IPS DF 6.9 (cell line): Measurements from ENCODE around the gene SP8.

Experiments
- DNase-seq: peaks from one replicate; pipeline ENCODE4 v3.0.0-alpha.2; 2013; ENCODE audit warnings: low read depth, low spot score
- H3K27ac ChIP-seq: one replicate; pipeline ENCODE4 v1.5.1; 2013; ENCODE audit warnings: low read length, control low read depth
- H3K27me3 ChIP-seq: 2 replicates; pipeline ENCODE4 v1.6.1; 2013; ENCODE audit warnings: mild to moderate bottlenecking, low read length; ENCODE audit not compliant: control insufficient read depth, insufficient read depth
- H3K36me3 ChIP-seq: 2 replicates; pipeline ENCODE4 v1.6.1; 2013; ENCODE audit warnings: low read length; ENCODE audit not compliant: control insufficient read depth, insufficient read depth
- H3K4me1 ChIP-seq: 2 replicates; pipeline ENCODE4 v1.6.1; 2013; ENCODE audit warnings: low read length; ENCODE audit not compliant: control insufficient read depth, insufficient read depth
- H3K4me3 ChIP-seq: 2 replicates; pipeline ENCODE4 v1.5.1; 2013; ENCODE audit warnings: mild to moderate bottlenecking, low read length
- H3K9me3 ChIP-seq: 2 replicates; pipeline ENCODE4 v1.6.1; 2013; ENCODE audit warnings: low read length, inconsistent platforms; ENCODE audit not compliant: control insufficient read depth, insufficient read depth
- WGBS: extraction: QIAGEN DNeasy Blood & Tissue Kit; methylation state at CpG from one replicate; pipeline ENCODE4 v1.1.7; 2013; ENCODE audit warnings: mixed read lengths, missing lambda C conversion rate; ENCODE audit not compliant: insufficient read length, insufficient coverage; 5-methylcytosine and 5-hydroxymethylcytosine counted together

Gene SP8

DNA sequence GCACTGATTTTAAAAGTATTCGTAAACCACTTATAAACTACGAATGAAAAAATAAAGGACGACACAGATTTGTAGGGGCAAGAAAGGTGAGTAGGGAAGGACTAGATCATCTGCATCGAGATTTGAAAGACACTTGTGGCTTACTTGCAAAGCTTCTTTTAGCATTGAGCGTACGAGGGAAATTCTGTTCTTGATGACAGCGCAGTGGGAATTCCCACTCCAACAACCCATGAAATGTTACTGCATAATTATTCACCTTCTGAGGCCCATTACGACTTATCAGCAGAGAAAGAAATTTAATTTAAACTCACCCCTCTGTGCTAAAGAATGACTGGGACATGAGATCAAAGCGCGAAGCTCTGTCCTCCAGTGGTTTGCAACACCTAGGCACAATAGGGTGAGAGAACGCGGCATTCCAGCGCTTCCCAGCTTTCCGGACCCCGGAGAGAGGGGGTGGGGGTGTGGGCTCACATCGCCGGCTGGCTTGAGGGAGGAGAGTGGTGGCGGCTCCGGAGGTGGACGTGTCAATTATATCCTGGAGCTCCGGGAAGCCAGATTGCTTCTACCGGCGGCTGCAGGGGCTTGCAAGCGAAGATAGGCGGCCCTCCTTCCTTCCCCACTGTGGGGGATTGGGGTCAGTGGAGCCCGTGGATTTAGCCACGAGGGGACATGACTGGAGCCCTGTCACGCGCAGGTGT lies 10.3 kb downstream of the SP8 start:
- no peak overlapping the region for H3K27ac ChIP-seq
- no peaks in the 10 kb centered on the region for H3K9me3 ChIP-seq
- peaks cover 6% of the 10 kb centered on the region for H3K27me3 ChIP-seq
- H3K4me1 ChIP-seq: peaks cover 1% of the 10 kb centered on the region; the same call in 1 of the 2 replicates
- WGBS: no CpG with 5 or more reads among the region's 29 CpGs
- H3K4me3 ChIP-seq: peak overlapping the region; percentile 4; the same call in 1 of the 2 replicates
- no peaks in the 10 kb centered on the region for H3K36me3 ChIP-seq
- DNase-seq: no peak

DNA sequence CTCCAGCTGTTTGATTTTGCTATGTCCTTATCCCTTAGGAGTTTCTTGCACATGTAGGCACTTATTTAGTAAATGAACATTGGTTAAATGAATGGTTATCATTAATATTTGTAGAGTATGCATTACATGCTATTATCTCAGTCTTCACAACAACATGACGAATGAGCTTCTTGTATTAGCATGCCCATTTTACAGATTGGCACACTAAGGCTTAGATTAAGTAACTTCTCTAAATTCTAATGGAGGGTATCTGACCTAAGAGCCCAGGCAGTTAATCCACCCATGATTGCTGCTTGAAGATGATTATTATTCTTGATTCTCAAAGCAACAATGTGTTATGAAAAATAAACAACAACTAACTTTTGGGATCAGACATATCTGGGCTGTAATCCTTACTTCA lies 32.7 kb downstream of the SP8 start:
- WGBS: no CpG with 5 or more reads among the region's 1 CpG
- no peak for DNase-seq
- no peak overlapping the region for H3K27ac ChIP-seq

DNA sequence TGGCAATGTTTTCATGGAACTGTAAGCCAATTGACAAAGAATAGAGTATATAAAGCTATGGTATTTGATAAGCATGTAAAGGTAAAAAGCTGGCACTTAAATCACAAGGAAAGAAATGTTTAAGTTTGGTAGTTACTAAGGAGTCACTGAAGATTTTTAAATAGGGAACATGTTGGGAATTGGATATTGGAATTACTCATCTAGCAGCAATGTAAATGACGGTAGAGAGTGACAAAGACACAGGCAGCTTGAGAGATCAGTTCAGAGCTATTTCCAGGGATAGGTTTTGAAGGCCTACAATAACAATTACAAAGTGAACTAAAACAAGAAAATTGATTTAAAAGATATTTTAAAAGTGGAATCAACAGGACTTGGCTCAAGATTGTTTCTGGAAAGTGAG lies 36.8 kb downstream of the SP8 start:
- Histone ChIP-seq H3K27me3 (no peaks in the 10 kb centered on the region), H3K27ac (no peak overlapping the region), H3K4me3 (no peak overlapping the region), H3K36me3 (no peaks in the 10 kb centered on the region), H3K4me1 (no peaks in the 10 kb centered on the region), H3K9me3 (no peaks in the 10 kb centered on the region)
- no peak for DNase-seq
- no CpG with 5 or more reads among the region's 1 CpG for WGBS

More for the DNA sequence above, 32.7 kb downstream of the SP8 start:
- no peaks in the 10 kb centered on the region for H3K36me3 ChIP-seq
- no peaks in the 10 kb centered on the region for H3K9me3 ChIP-seq
- no peak overlapping the region for H3K4me3 ChIP-seq
- no peaks in the 10 kb centered on the region for H3K27me3 ChIP-seq
- H3K4me1 ChIP-seq: no peaks in the 10 kb centered on the region

DNA sequence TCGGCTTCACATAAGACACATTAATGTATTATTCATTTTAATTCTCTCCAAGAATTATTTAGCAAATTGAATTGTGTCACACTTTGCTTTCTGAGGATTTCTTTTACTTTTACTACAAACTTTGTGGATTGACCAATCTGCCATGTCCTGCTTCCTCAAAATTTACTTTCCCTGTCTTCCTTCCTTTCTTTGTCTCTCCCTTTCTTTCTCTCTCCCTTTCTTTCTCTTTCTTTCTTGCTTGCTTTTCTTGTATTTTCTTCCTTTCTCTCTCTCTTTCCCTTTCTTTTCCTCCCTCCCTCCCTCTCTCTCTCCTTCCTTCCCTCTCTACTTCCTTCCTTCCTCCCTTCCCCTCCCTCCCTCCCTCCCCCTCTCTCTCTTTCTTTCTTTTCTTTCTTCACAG lies 37.8 kb downstream of the SP8 start:
- Histone ChIP-seq H3K4me3 (no peak overlapping the region), H3K4me1 (no peaks in the 10 kb centered on the region), H3K27ac (no peak overlapping the region), H3K9me3 (no peaks in the 10 kb centered on the region), H3K36me3 (no peaks in the 10 kb centered on the region), H3K27me3 (no peaks in the 10 kb centered on the region)
- no peak for DNase-seq
- WGBS: no CpG with 5 or more reads among the region's 1 CpG

DNA sequence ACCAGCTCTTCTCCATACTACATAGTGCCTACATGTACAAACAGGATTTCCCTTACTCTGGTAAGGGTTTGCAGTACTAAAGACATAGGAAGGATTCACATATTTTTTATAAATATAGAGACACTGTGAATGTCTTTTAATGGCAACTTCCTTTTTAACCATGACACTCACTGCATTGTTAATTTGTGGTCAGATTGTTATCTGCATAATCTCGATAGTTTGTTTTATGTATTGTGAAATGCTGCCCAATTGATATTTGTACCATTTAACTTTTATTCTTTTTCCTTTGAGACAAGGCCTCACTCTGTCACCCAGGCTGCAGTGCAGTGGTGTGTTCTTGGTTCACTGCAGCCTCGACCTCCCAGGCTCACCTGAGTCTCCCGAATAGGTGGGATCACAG lies 39.7 kb downstream of the SP8 start:
- Histone ChIP-seq H3K27ac (no peak overlapping the region), H3K4me3 (no peak overlapping the region), H3K36me3 (no peaks in the 10 kb centered on the region), H3K4me1 (no peaks in the 10 kb centered on the region), H3K9me3 (no peaks in the 10 kb centered on the region), H3K27me3 (no peaks in the 10 kb centered on the region)
- no peak for DNase-seq
- WGBS: no CpG with 5 or more reads among the region's 3 CpGs

DNA sequence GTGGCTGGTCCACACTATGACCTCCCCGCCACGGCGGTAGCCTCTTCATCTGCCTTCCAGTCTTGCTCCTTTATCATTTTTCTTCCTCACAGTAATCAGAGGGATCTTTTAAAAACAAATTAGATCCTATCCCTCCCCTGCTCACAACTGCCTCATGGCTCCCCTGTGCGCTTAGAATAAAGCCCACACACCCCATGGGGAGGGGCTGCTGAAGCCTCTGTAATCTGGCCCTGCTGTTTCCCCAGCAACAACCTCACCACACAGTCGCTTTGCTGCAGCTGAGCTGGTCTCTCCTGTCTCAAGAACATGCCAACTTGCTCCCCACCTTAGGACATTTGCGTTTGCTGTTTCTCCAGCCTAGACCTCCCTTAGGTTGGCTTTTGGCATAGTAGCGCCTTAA lies 41.0 kb downstream of the SP8 start:
- no peaks in the 10 kb centered on the region for H3K27me3 ChIP-seq

DNA sequence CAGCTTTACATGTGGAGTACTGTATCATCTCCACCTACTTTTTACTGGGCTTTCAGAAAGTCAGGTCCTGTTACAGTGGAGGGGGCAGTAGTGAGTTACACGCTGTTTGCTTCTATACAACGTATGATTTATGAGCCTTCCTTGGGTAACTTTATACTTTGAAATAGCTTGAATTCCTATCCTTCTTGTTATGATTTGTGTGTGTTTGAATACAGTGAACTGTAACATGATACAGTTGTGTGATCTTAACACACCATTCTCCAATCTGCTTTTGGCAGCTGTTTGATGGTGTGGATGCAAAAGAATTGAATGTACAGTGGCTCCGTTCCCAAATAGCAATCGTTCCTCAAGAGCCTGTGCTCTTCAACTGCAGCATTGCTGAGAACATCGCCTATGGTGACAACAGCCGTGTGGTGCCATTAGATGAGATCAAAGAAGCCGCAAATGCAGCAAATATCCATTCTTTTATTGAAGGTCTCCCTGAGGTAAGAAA lies 41.7 kb downstream of the SP8 start:
- WGBS: no CpG with 5 or more reads among the region's 7 CpGs

More for the DNA sequence above, 41.0 kb downstream of the SP8 start:
- Histone ChIP-seq H3K4me3 (no peak overlapping the region), H3K27ac (no peak overlapping the region), H3K9me3 (no peaks in the 10 kb centered on the region), H3K4me1 (no peaks in the 10 kb centered on the region), H3K36me3 (no peaks in the 10 kb centered on the region)
- no CpG with 5 or more reads among the region's 7 CpGs for WGBS
- DNase-seq: peak; percentile 7

DNA sequence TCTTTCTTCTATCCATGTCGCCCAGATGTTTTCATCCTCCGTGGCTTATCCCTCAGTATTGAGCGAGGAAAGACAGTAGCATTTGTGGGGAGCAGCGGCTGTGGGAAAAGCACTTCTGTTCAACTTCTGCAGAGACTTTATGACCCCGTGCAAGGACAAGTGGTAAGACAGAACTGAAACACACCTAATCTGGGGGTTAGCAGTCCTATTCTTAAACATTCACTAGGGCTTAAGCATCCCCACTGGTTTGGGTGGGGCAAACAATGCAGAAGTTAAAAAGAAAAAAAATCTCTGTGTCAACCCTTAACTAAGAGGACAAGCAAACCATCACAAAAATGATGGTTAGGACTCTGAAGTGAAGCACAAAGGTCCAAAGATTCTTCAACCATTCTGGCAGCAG lies 43.8 kb downstream of the SP8 start:
- Histone ChIP-seq H3K9me3 (no peaks in the 10 kb centered on the region), H3K27me3 (no peaks in the 10 kb centered on the region), H3K27ac (no peak overlapping the region), H3K4me1 (no peaks in the 10 kb centered on the region), H3K36me3 (no peaks in the 10 kb centered on the region), H3K4me3 (no peak overlapping the region)
- no peak for DNase-seq
- WGBS: no CpG with 5 or more reads among the region's 5 CpGs

More for the DNA sequence above, 41.7 kb downstream of the SP8 start:
- no peaks in the 10 kb centered on the region for H3K4me1 ChIP-seq
- no peaks in the 10 kb centered on the region for H3K27me3 ChIP-seq
- no peaks in the 10 kb centered on the region for H3K36me3 ChIP-seq
- DNase-seq: no peak
- H3K27ac ChIP-seq: no peak overlapping the region
- no peak overlapping the region for H3K4me3 ChIP-seq
- no peaks in the 10 kb centered on the region for H3K9me3 ChIP-seq

DNA sequence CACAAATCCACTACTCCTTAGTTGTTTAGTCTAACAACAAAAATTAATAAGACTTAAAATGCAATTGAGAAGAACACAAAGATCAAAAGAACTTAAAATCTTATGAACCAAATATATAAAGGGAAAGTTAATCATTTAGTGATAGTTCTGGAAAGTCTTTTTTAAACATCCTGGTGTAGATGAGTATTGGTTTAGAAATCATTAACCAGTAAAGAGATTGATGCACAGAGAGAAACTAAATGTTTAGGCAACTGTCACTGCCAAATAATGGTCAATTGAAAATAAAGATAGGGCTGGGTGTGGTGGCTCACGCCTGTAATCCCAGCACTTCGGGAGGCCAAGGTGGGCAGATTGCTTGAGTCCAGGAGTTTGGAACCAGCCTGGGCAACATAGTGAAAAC lies 44.9 kb downstream of the SP8 start:
- DNase-seq: no peak
- Histone ChIP-seq H3K36me3 (no peaks in the 10 kb centered on the region), H3K9me3 (no peaks in the 10 kb centered on the region), H3K4me3 (no peak overlapping the region), H3K27me3 (no peaks in the 10 kb centered on the region), H3K4me1 (no peaks in the 10 kb centered on the region), H3K27ac (no peak overlapping the region)
- no CpG with 5 or more reads among the region's 2 CpGs for WGBS

DNA sequence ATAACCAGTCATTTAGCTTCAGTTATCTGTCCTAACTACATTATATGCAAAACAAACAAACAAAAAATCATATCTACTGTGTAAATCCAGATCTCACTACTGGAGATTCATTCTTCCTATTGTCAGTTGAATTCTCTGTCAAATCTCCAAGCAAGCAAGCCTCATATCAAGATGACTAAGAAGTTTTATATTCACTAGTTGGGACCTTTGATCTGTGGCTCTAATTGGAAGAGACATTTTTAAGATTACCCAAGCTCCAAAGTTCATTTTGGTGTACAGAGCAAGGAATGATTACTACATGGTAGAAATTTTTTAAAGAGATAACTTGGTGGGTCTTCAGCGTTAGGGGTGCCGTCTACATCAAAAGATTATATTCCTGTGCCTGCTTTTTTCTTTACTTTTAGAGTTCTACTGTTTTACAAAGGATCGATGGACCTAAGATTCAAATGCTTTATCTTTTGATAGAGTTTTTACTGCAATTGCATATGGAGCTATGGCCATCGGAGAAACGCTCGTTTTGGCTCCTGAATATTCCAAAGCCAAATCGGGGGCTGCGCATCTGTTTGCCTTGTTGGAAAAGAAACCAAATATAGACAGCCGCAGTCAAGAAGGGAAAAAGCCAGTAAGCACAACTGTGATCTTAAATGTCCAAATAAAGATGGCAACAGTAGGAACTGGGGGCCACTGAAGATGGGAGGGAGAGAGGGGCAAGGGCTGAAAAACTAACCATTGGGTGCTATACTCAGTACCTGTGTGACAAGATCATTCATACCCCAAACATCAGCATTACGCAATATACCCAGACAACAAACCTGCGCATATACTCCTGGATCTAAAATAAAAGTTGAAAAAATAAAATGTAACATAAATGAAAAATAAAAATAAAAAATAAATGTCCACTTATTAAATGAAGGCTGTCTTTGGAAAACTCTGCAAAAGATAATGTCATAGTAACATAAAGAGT lies 47.9 kb downstream of the SP8 start:
- no peak for DNase-seq
- Histone ChIP-seq H3K4me3 (no peak overlapping the region), H3K4me1 (no peaks in the 10 kb centered on the region), H3K36me3 (no peaks in the 10 kb centered on the region), H3K27me3 (no peaks in the 10 kb centered on the region), H3K27ac (no peak overlapping the region), H3K9me3 (no peaks in the 10 kb centered on the region)
- WGBS: no CpG with 5 or more reads among the region's 11 CpGs
